CD14-positive monocyte (primary cell): ENCODE measurements around the gene VDAC1. TPM values are rescaled to one million over a fixed set of nuclear protein-coding genes. Genes with fewer than 3 reads are reported as not detected.

Experiments
- DNase-seq, 3 donors: peaks; one replicate each; pipeline ENCODE4 v3.0.0-alpha.2; 2011 to 2022
- H2AFZ ChIP-seq: 2 replicates; pipeline ENCODE4 v1.6.0; 2012; ENCODE audit warnings: mild to moderate bottlenecking, low read depth, low read length, inconsistent platforms; ENCODE audit not compliant: insufficient read depth, poor library complexity, severe bottlenecking
- H3K27ac ChIP-seq, 2 donors: 1 replicate in 1 of 2; 2 replicates in 1 of 2; pipeline ENCODE4 v1.5.1; 2012 to 2013; ENCODE audit warnings: low read length in 2 of 2, control low read depth in 1 of 2, inconsistent platforms in 1 of 2, low read depth in 1 of 2, mild to moderate bottlenecking in 1 of 2
- H3K27me3 ChIP-seq, 2 donors: one replicate each; pipeline versions ENCODE4 v1.6.0 to v1.6.1; 2011 to 2013; ENCODE audit warnings: low read length in 2 of 2; ENCODE audit not compliant: control insufficient read depth in 2 of 2, insufficient read depth in 2 of 2
- H3K36me3 ChIP-seq, 2 donors: replicated peaks in 1 of 2; 1 replicate in 1 of 2; 2 replicates in 1 of 2; pipeline versions ENCODE4 v1.5.1 to v1.6.1; 2012 to 2013; ENCODE audit warnings: low read length in 2 of 2, control low read depth in 1 of 2, inconsistent platforms in 1 of 2, mild to moderate bottlenecking in 1 of 2; ENCODE audit not compliant: insufficient read depth in 2 of 2, control insufficient read depth in 1 of 2
- H3K4me1 ChIP-seq, 2 donors: 1 replicate in 1 of 2; 2 replicates in 1 of 2; pipeline versions ENCODE4 v1.5.1 to v1.6.1; 2012 to 2013; ENCODE audit warnings: low read length in 2 of 2, control low read depth in 1 of 2, inconsistent platforms in 1 of 2, mild to moderate bottlenecking in 1 of 2, moderate library complexity in 1 of 2; ENCODE audit not compliant: insufficient read depth in 2 of 2, control insufficient read depth in 1 of 2
- H3K4me2 ChIP-seq: replicated peaks from 2 replicates; pipeline ENCODE3; 2012; ENCODE audit warnings: low read length, moderate library complexity, mild to moderate bottlenecking; ENCODE audit not compliant: poor library complexity, severe bottlenecking; ENCODE audit errors: extremely low read depth
- H3K4me3 ChIP-seq, 3 experiments: fragments of 200-600 bp in 1 of 3; sonication (generic) in 1 of 3; replicated peaks in 1 of 3; 1 replicate in 2 of 3; 2 replicates in 1 of 3; pipeline ENCODE4 v1.5.1; 2011 to 2013; ENCODE audit warnings: low read length in 3 of 3, mild to moderate bottlenecking in 3 of 3, control low read depth in 2 of 3, low read depth in 2 of 3, inconsistent platforms in 1 of 3, moderate library complexity in 1 of 3
- H3K79me2 ChIP-seq: 2 replicates; pipeline ENCODE4 v1.6.0; 2012; ENCODE audit warnings: mild to moderate bottlenecking, control low read depth, inconsistent platforms, low read length, moderate library complexity; ENCODE audit not compliant: insufficient read depth
- H3K9ac ChIP-seq: 2 replicates; pipeline ENCODE4 v1.6.0; 2017; ENCODE audit warnings: low read length, mild to moderate bottlenecking; ENCODE audit not compliant: insufficient read depth, poor library complexity, severe bottlenecking
- H3K9me3 ChIP-seq, 2 donors: replicated peaks in 1 of 2; 1 replicate in 1 of 2; 2 replicates in 1 of 2; pipeline versions ENCODE4 v1.5.1 to v1.6.1; 2012 to 2013; ENCODE audit warnings: low read length in 2 of 2, control low read depth in 1 of 2; ENCODE audit not compliant: control insufficient read depth in 1 of 2, insufficient read depth in 1 of 2
- H4K20me1 ChIP-seq: 2 replicates; pipeline ENCODE4 v1.6.0; 2012; ENCODE audit warnings: mild to moderate bottlenecking, low read length, control low read depth, moderate library complexity; ENCODE audit not compliant: insufficient read depth
- H3K27ac Mint-ChIP-seq, 7 donors: one replicate each; pipeline ENCODE4 v1.8.0; 2020; ENCODE audit warnings: mild to moderate bottlenecking in 7 of 7, mixed read lengths in 7 of 7, moderate library complexity in 6 of 7, inconsistent platforms in 2 of 7
- H3K27me3 Mint-ChIP-seq, 3 donors: one replicate each; pipeline ENCODE4 v1.8.0; 2021 to 2022; ENCODE audit warnings: low read depth in 3 of 3, mild to moderate bottlenecking in 3 of 3, mixed read lengths in 3 of 3, moderate library complexity in 3 of 3, inconsistent platforms in 1 of 3
- H3K36me3 Mint-ChIP-seq, 2 donors: one replicate each; pipeline ENCODE4 v1.8.0; 2020; ENCODE audit warnings: mixed read lengths in 2 of 2, inconsistent platforms in 1 of 2, mild to moderate bottlenecking in 1 of 2
- H3K4me1 Mint-ChIP-seq: one replicate; pipeline ENCODE4 v1.8.0; 2020; ENCODE audit warnings: mild to moderate bottlenecking, mixed read lengths
- H3K4me3 Mint-ChIP-seq, 2 donors: one replicate each; pipeline ENCODE4 v1.8.0; 2020; ENCODE audit warnings: mild to moderate bottlenecking in 2 of 2, mixed read lengths in 2 of 2, moderate library complexity in 1 of 2
- H3K9me3 Mint-ChIP-seq, 7 donors: one replicate each; pipeline ENCODE4 v1.8.0; 2020 to 2022; ENCODE audit warnings: mixed read lengths in 7 of 7, mild to moderate bottlenecking in 6 of 7, moderate library complexity in 6 of 7, inconsistent platforms in 2 of 7
- WGBS: methylation state at CpG from one replicate; pipeline ENCODE4 v1.1.5; 2013; ENCODE audit warnings: missing lambda C conversion rate; ENCODE audit not compliant: insufficient coverage; 5-methylcytosine and 5-hydroxymethylcytosine counted together
- intact Hi-C, 2 donors: fragments of 100-400 bp; cut with micrococcal nuclease; formaldehyde crosslinking; loops; one replicate each; pipeline versions ENCODE4 v1.15.0 to v1.15.1; 2023
- polyA plus RNA-seq, 3 donors: library from polyadenylated mRNA; depleted of rRNA in 1 of 3; unstranded in 2 of 3; stranded (reverse) in 1 of 3; fragments of 300-500 nt in 2 of 3; fragments of >200 nt in 1 of 3; fragmentation: Illumina TruSeq in 2 of 3; gene quantifications; 1 replicate in 2 of 3; 2 replicates in 1 of 3; pipeline ENCODE4 v1.2.3, GENCODE V29; 2012 to 2021
- TF ChIP-seq, protein P1 (sequence below): fragments of 200-600 bp; IDR thresholded peaks from one replicate; pipeline ENCODE4 v1.8.0; 2022; ENCODE audit warnings: antibody characterized with exemption, mild to moderate bottlenecking

Gene VDAC1
- polyA plus RNA-seq, 3 donors = 59.9 to 107 (median 84.4) TPM

- whole genome bisulfite sequencing = 20% methylated on average over 3 of the region's 11 CpGs
- H3K79me2 ChIP-seq = peaks cover 56% of the 10 kb centered on the region
- peak overlapping the region; percentile 92 for H3K9ac ChIP-seq
- H3K9me3 ChIP-seq = no peaks in the 10 kb centered on the region
- H3K27ac Mint-ChIP-seq = peak overlapping the region in 6 of 7 donors; percentile 78 to 87 (median 84)
- H3K4me2 ChIP-seq = peak overlapping the region; percentile 96
- H3K36me3 ChIP-seq = peaks cover 5 to 18% of the 10 kb centered on the region in 2 donors
- peaks cover 7 to 22% of the 10 kb centered on the region in 2 donors for H3K27me3 ChIP-seq
- H3K27ac ChIP-seq = peak overlapping the region; percentile 55 to 84
- H3K36me3 Mint-ChIP-seq = peaks cover 14 to 18% of the 10 kb centered on the region in 2 donors
- peaks cover 56% of the 10 kb centered on the region for H4K20me1 ChIP-seq
- peaks cover 33% of the 10 kb centered on the region for H3K4me1 Mint-ChIP-seq
- TF ChIP-seq, protein P1, sequence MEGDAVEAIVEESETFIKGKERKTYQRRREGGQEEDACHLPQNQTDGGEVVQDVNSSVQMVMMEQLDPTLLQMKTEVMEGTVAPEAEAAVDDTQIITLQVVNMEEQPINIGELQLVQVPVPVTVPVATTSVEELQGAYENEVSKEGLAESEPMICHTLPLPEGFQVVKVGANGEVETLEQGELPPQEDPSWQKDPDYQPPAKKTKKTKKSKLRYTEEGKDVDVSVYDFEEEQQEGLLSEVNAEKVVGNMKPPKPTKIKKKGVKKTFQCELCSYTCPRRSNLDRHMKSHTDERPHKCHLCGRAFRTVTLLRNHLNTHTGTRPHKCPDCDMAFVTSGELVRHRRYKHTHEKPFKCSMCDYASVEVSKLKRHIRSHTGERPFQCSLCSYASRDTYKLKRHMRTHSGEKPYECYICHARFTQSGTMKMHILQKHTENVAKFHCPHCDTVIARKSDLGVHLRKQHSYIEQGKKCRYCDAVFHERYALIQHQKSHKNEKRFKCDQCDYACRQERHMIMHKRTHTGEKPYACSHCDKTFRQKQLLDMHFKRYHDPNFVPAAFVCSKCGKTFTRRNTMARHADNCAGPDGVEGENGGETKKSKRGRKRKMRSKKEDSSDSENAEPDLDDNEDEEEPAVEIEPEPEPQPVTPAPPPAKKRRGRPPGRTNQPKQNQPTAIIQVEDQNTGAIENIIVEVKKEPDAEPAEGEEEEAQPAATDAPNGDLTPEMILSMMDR = no peak
- H3K4me1 ChIP-seq = peaks cover 23 to 28% of the 10 kb centered on the region in 2 donors
- H2AFZ ChIP-seq = peak overlapping the region; percentile 91
- peak overlapping the region; percentile 49 to 82 (median 55) for H3K4me3 ChIP-seq
- H3K4me3 Mint-ChIP-seq = peak overlapping the region; percentile 87 to 89
- H3K27me3 Mint-ChIP-seq = peaks cover 27 to 30% (median 28%) of the 10 kb centered on the region in 3 donors
- DNase-seq = no peak
- intact Hi-C loops = no loop called here
- peaks cover 0 to 2% (median 0%) of the 10 kb centered on the region in 7 donors for H3K9me3 Mint-ChIP-seq
These were observed 1.5 kb downstream of the VDAC1 start for GRCh38 chr5:134003064-134003816.

GRCh38 chr5:134001938-134002731, 2.6 kb downstream of the VDAC1 start:
- peaks cover 5 to 18% of the 10 kb centered on the region in 2 donors for H3K36me3 ChIP-seq
- no peak overlapping the region for H3K4me3 ChIP-seq
- H3K9me3 ChIP-seq = no peaks in the 10 kb centered on the region
- H3K36me3 Mint-ChIP-seq = peaks cover 14 to 18% of the 10 kb centered on the region in 2 donors
- intact Hi-C loops = no loop called here
- TF ChIP-seq, protein P1 = no peak
- WGBS = 94% methylated on average over 5 of the region's 13 CpGs
- H3K27me3 ChIP-seq = peaks cover 0 to 12% of the 10 kb centered on the region in 2 donors
- H3K4me2 ChIP-seq = no peak overlapping the region
- peaks cover 23 to 28% of the 10 kb centered on the region in 2 donors for H3K4me1 ChIP-seq
- H3K27me3 Mint-ChIP-seq = peaks cover 16 to 19% (median 18%) of the 10 kb centered on the region in 3 donors
- peaks cover 33% of the 10 kb centered on the region for H3K4me1 Mint-ChIP-seq
- peaks cover 0 to 2% (median 0%) of the 10 kb centered on the region in 7 donors for H3K9me3 Mint-ChIP-seq
- no peak overlapping the region for H3K4me3 Mint-ChIP-seq
- H3K79me2 ChIP-seq = peaks cover 65% of the 10 kb centered on the region
- no peak for DNase-seq
- H2AFZ ChIP-seq = no peak overlapping the region
- no peak overlapping the region for H3K9ac ChIP-seq
- peaks cover 67% of the 10 kb centered on the region for H4K20me1 ChIP-seq
- H3K27ac Mint-ChIP-seq = peak overlapping the region in 1 of 7 donors; percentile 32
- no peak overlapping the region for H3K27ac ChIP-seq
